NK-92 (cell line): ENCODE data around the gene DGKA.
"Not testable (repeated sequence)": the region's sequence is repeated elsewhere in the genome, so short reads cannot be mapped to it uniquely, and the experiment has no call there.

Source experiments
- DNase-seq: peaks from one replicate; lab custom pipeline; 2025; ENCODE audit not compliant: unreplicated experiment; lab: John Stamatoyannopoulos, UW

DGKA gene

GRCh38 chr12:55966408-55967281 is 35.7 kb downstream of the DGKA start, which contains the start of gene CDK2:
CDK2 (plus strand) TSS chr12:55966830; CDS start chr12:55967009, 179 bp downstream.
- DNase-seq, result peak; percentile 30

- DNase-seq, result no peak
Measured at GRCh38 chr12:55969356-55969755, 38.4 kb downstream of the DGKA start.

DNA sequence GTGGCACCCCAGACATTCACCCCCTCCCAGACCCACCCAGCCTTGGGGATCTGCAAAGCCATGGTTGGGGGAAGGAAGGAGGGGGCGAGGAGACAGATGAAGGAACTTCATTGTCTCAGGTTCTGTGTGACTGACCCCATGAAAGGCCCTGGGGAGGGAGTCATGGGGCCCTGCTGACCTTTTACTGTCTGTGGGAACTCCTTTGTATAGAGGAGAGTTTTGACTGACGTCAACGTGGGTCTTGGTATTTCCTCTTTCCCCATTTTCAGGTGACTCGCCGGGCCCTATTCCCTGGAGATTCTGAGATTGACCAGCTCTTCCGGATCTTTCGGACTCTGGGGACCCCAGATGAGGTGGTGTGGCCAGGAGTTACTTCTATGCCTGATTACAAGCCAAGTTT is 39.8 kb downstream of the DGKA start:
- no peak for DNase-seq

DNA sequence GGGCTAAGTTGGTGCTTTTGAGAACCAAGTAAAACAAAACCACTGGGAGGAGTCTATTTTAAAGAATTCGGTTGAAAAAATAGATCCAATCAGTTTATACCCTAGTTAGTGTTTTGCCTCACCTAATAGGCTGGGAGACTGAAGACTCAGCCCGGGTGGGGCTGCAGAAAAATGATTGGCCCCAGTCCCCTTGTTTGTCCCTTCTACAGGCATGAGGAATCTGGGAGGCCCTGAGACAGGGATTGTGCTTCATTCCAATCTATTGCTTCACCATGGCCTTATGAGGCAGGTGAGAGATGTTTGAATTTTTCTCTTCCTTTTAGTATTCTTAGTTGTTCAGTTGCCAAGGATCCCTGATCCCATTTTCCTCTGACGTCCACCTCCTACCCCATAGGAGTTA is 41.1 kb downstream of the DGKA start:
- DNase-seq, result no peak

- DNase-seq, result no peak
Measured at GRCh38 chr12:55972456-55972855, 41.5 kb downstream of the DGKA start.

GRCh38 chr12:55972911-55973598 is 42.1 kb downstream of the DGKA start:
- DNase-seq, result no peak

- DNase-seq, result peak; percentile 93
Measured at GRCh38 chr12:55973599-55974307, 42.8 kb downstream of the DGKA start, which contains the start of gene RAB5B. RAB5B (plus strand) TSS chr12:55974078; CDS start chr12:55986961, 12,883 bp downstream.

GRCh38 chr12:55974308-55974730 is 43.4 kb downstream of the DGKA start:
- DNase-seq, result no peak

- DNase-seq, result no peak
Measured at GRCh38 chr12:55978393-55978792, 47.4 kb downstream of the DGKA start.

- no peak for DNase-seq
Measured at GRCh38 chr12:55979069-55979468, 48.1 kb downstream of the DGKA start.

- DNase-seq, result not testable (repeated sequence)
Measured at GRCh38 chr12:55981882-55982281, 50.9 kb downstream of the DGKA start.

- DNase-seq, result no peak
Measured at GRCh38 chr12:55982319-55982936, 51.5 kb downstream of the DGKA start.

- DNase-seq, result no peak
Measured at GRCh38 chr12:55983232-55983842, 52.4 kb downstream of the DGKA start.

GRCh38 chr12:55984861-55985260 is 53.9 kb downstream of the DGKA start:
- DNase-seq, result no peak

GRCh38 chr12:55985341-55985740 is 54.4 kb downstream of the DGKA start:
- no peak for DNase-seq

DNA sequence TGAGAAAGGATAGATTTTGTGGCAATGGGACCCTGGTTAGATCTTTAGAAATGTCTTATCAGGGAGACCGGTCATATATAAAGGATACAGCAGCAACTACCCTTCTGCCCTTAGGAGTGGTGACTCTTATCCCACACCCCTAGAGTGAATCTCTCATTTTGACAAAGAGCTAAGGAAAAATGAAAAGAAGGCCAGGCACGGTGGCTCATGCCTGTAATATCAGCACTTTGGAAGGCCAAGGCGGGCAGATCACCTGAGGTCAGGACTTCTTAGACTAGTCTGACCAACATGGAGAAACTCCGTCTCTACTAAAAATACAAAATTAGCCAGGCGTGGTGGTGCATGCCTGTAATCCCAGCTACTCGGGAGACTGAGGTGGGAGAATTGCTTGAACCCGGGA is 55.0 kb downstream of the DGKA start:
- DNase-seq, result not testable (repeated sequence)

GRCh38 chr12:55991110-55991509 is 60.1 kb downstream of the DGKA start:
- no peak for DNase-seq

- no peak for DNase-seq
Measured at GRCh38 chr12:55993230-55993853, 62.4 kb downstream of the DGKA start.

DNA sequence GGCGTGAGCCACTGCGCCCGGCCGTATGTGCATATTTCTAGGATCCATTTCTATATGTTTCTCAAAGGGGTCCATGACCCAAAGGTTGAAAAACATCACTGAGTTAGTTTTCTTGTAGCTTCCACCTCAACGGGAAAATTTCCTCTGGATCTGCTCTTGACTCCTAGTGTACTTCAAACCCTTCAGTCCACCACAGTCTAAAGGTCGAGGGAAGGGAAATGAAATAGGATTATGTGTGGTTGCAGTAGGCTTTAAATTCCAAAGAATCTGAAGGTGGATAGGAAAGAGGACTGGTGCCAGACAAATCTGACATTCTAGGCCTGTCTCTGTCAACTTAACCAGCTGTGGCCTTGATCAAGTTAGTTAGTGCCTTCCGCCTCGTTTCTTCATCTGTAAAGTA is 64.4 kb downstream of the DGKA start:
- DNase-seq, result no peak

DNA sequence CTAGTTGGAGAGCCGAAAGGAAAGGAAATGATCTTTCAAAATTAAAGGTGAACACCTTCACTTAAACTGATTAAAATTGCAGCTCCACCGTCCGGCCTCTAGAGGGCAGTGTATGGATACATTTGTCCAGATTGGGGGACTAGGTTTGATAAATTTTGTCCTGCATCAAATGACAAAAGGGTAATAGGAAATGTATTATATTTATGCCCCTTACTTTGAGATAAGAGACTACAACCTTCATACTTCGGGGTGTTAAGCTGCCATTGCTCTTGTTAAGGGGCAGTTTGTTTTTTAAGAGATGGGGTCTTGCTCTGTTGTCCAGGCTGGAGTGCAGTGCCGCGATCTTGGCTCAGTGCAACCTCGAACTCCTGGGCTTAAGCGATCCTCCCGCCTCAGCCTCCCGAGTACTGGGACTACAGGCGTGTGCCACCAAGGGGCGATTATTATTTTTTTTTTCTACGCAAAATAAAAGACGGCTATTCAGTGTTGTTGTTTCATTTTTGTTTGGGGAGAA is 65.3 kb downstream of the DGKA start:
- no peak for DNase-seq
